Tibial artery (tissue), 4 donors: ENCODE measurements around the gene COMMD1.
A peak's percentile ranks its signal among the peaks of the same experiment; 100 is the strongest.
"Not testable (repeated sequence)": the region's sequence is repeated elsewhere in the genome, so short reads cannot be mapped to it uniquely, and the experiment has no call there.

Experiments used
- DNase-seq, 2 donors: peaks; one replicate each; pipeline ENCODE4 v3.0.0-alpha.2; 2019
- H3K27ac ChIP-seq, 2 donors: fragments of 200-600 bp; sonication (generic) in 1 of 2; 1 replicate in 1 of 2; 2 replicates in 1 of 2; pipeline ENCODE4 v1.5.1; 2018 to 2019; ENCODE audit warnings: mild to moderate bottlenecking in 1 of 2
- H3K27me3 ChIP-seq, 2 donors: fragments of 200-600 bp; sonication (generic) in 1 of 2; one replicate each; pipeline versions ENCODE4 v1.5.1 to v1.6.0; 2016 to 2019
- H3K36me3 ChIP-seq, 3 donors: fragments of 200-600 bp; sonication (generic) in 2 of 3; one replicate each; pipeline ENCODE4 v1.5.1; 2016 to 2019; ENCODE audit warnings: mild to moderate bottlenecking in 2 of 3
- H3K4me1 ChIP-seq, 4 donors: fragments of 200-600 bp; sonication (generic) in 2 of 4; 1 replicate in 3 of 4; 2 replicates in 1 of 4; pipeline ENCODE4 v1.5.1; 2016 to 2019
- H3K4me3 ChIP-seq, 2 donors: fragments of 200-600 bp; sonication (generic) in 1 of 2; 1 replicate in 1 of 2; 2 replicates in 1 of 2; pipeline ENCODE4 v1.5.1; 2018 to 2019; ENCODE audit warnings: mild to moderate bottlenecking in 2 of 2
- H3K9me3 ChIP-seq, 3 donors: fragments of 200-600 bp; sonication (generic) in 1 of 3; one replicate each; pipeline ENCODE4 v1.5.1; 2016 to 2019
- intact Hi-C: fragments of 100-400 bp; cut with DNase I; formaldehyde crosslinking; loops from one replicate; pipeline ENCODE4 v1.15.0; 2023; ENCODE audit warnings: low total_unique reads
- TF ChIP-seq, protein P1 (sequence below), 2 experiments: fragments of 200-600 bp in 1 of 2; fragments of 450-650 bp in 1 of 2; IDR thresholded peaks; one replicate each; pipeline ENCODE4 v1.5.1; 2017 to 2019; ENCODE audit warnings: antibody characterized with exemption in 2 of 2, mild to moderate bottlenecking in 1 of 2, moderate library complexity in 1 of 2

The COMMD1 gene

DNA sequence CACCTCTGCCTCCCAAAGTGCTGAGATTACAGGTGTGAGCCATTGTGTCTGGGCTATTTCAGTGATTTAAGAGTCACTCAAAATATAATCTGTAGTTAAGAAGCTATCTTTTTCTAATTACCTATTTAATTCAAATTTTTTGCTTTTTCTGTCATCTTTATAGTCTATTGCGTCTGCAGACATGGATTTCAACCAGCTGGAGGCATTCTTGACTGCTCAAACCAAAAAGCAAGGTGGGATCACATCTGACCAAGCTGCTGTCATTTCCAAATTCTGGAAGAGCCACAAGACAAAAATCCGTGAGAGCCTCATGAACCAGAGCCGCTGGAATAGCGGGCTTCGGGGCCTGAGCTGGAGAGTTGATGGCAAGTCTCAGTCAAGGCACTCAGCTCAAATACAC, 95.1 kb downstream of the COMMD1 start:
- H3K4me3 ChIP-seq = no peak overlapping the region
- TF ChIP-seq, protein P1, sequence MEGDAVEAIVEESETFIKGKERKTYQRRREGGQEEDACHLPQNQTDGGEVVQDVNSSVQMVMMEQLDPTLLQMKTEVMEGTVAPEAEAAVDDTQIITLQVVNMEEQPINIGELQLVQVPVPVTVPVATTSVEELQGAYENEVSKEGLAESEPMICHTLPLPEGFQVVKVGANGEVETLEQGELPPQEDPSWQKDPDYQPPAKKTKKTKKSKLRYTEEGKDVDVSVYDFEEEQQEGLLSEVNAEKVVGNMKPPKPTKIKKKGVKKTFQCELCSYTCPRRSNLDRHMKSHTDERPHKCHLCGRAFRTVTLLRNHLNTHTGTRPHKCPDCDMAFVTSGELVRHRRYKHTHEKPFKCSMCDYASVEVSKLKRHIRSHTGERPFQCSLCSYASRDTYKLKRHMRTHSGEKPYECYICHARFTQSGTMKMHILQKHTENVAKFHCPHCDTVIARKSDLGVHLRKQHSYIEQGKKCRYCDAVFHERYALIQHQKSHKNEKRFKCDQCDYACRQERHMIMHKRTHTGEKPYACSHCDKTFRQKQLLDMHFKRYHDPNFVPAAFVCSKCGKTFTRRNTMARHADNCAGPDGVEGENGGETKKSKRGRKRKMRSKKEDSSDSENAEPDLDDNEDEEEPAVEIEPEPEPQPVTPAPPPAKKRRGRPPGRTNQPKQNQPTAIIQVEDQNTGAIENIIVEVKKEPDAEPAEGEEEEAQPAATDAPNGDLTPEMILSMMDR (IDR thresholded peaks at IDR 0.05) = no peak
- no peaks in the 10 kb centered on the region for H3K9me3 ChIP-seq
- H3K4me1 ChIP-seq = peaks cover 0 to 17% (median 0%) of the 10 kb centered on the region in 4 donors
- intact Hi-C loops = no loop called here
- peaks cover 4 to 8% (median 5%) of the 10 kb centered on the region in 3 donors for H3K36me3 ChIP-seq
- no peak for DNase-seq
- H3K27ac ChIP-seq = no peak overlapping the region
- H3K27me3 ChIP-seq = no peaks in the 10 kb centered on the region

DNA sequence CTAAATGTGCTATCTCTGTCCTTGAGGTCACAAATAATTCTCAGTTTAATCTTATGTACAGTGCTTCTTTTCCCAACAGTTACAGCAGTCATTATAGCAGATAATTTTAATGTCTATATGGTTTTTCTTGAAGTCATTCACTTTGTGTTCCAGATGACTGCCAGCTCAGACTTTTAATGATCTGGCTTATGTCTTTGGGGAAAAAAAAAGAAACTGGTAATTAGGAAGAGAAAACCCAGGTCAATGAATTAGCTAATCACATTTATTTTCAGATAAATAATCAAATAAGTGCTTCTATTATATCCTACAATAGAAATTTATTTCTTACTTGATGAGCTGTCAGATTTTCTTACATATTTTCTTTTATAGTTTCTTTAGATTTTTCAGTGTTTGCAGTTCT, 96.0 kb downstream of the COMMD1 start:
- Histone ChIP-seq H3K4me1 (peaks cover 0 to 17% (median 0%) of the 10 kb centered on the region in 4 donors), H3K36me3 (peaks cover 4 to 8% (median 5%) of the 10 kb centered on the region in 3 donors), H3K27me3 (no peaks in the 10 kb centered on the region), H3K27ac (no peak overlapping the region), H3K9me3 (no peaks in the 10 kb centered on the region), H3K4me3 (no peak overlapping the region)
- TF ChIP-seq, protein P1 (IDR thresholded peaks at IDR 0.05) = no peak
- intact Hi-C loops = no loop called here
- DNase-seq = no peak

DNA sequence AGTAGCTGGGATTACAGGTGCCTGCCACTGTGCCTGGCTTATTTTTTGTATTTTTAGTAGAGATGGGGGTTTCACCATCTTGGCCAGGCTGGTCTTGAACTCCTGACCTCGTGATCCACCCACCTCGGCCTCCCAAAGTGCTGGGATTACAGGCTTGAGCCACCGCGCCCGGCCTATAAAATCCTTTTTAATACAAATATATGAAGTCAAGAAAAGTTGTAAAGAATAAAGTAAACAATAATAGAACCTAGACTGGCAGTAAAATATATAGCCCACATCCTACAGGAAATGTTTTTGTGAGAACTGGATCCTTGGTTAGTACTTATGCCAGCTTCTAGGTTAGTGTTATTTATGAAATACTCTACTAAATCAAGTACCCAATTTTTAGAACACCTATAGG, 99.0 kb downstream of the COMMD1 start:
- H3K27me3 ChIP-seq, H3K36me3 ChIP-seq, intact Hi-C loops, DNase-seq, H3K4me3 ChIP-seq, H3K9me3 ChIP-seq: not testable (repeated sequence)
- Histone ChIP-seq H3K27ac (peak overlapping the region; percentile 25 to 48), H3K4me1 (peaks cover 0 to 17% (median 0%) of the 10 kb centered on the region in 4 donors)

DNA sequence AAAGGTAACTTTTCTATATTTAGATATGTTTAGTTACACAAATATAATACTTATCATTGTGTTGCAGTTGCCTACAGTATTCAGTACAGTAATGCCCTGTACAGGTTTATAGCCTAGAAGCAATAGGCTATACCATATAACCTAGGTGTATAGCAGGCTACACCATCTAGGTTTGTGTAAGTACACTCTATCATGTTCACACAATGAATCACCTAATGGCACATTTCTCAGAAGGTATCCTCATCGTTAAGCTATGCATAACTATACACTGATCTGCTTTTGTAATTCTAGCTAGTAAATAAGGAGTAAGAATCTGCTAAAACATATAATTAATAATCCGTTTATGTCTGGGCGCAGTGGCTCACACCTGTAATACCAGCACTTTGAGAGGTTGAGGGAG, 102.1 kb downstream of the COMMD1 start:
- Histone ChIP-seq H3K4me3 (no peak overlapping the region), H3K9me3 (no peaks in the 10 kb centered on the region), H3K27me3 (no peaks in the 10 kb centered on the region), H3K27ac (no peak overlapping the region), H3K4me1 (peaks cover 0 to 18% (median 0%) of the 10 kb centered on the region in 4 donors), H3K36me3 (peaks cover 0 to 5% (median 0%) of the 10 kb centered on the region in 3 donors)
- DNase-seq = no peak
- TF ChIP-seq, protein P1 (IDR thresholded peaks at IDR 0.05) = no peak
- intact Hi-C loops = no loop called here

DNA sequence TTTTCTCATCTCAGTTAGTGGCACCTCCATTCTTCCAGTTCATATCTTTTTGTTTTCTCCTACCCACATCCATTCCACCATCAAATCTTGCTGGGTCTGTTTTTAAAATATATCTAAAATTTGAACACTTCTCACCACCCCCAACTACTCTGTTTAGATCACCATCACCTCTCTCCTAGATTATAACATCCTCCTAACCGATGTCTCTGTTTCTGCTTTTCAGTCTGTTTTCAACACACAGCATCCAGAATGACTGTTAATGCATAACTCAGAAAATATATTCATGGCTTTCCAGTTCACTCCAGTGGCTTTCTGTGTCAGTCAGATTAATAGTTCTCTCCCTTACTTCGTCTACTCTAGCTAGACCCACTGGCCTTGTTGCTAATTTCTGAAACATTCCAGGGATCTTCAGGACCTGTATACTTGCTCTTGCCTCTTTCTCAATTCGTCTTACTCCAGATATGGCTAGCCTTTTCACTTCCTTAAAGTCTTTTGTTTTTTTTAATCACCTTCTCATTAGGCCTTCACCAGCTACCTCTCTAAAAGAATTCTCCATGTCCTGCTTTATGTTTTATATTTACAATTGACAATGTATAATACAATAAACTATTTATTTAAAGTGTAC, 105.3 kb downstream of the COMMD1 start:
- peaks cover 0 to 24% (median 9%) of the 10 kb centered on the region in 4 donors for H3K4me1 ChIP-seq
- H3K36me3 ChIP-seq = no peaks in the 10 kb centered on the region
- no peaks in the 10 kb centered on the region for H3K9me3 ChIP-seq
- no peak for DNase-seq
- no peak overlapping the region for H3K4me3 ChIP-seq
- TF ChIP-seq, protein P1 (IDR thresholded peaks at IDR 0.05) = no peak
- H3K27me3 ChIP-seq = no peaks in the 10 kb centered on the region
- intact Hi-C loops = loop anchor here (10.0 kb wide), 2 partner anchors 64 to 174 kb away; no protein-coding TSS in a partner anchor
- no peak overlapping the region for H3K27ac ChIP-seq

DNA sequence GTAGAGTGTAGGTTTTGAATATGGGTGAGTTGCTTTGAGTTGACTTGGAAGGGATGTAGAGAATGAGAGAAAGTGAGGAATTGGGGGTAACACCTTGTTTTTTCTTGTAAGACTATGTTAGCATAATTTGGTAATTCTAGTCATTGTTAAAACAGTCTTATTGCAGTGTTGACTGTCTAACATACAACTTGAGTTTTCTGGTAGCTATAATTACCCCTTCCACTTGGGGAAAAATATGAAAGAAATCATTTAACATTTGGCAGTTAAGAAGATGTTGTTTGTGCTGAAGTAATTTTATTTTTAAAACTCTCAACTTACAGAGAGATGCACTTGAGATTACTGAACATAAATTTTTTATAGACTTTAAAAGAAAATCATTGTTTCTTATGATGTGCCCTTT, 108.2 kb downstream of the COMMD1 start:
- Histone ChIP-seq H3K4me1 (peaks cover 0 to 31% (median 9%) of the 10 kb centered on the region in 4 donors), H3K9me3 (no peaks in the 10 kb centered on the region), H3K4me3 (no peak overlapping the region), H3K27me3 (no peaks in the 10 kb centered on the region), H3K27ac (peak overlapping the region; percentile 27 to 42), H3K36me3 (no peaks in the 10 kb centered on the region)
- intact Hi-C loops = loop anchor here (10.0 kb wide), 2 partner anchors 61 to 171 kb away; no protein-coding TSS in a partner anchor
- TF ChIP-seq, protein P1 (IDR thresholded peaks at IDR 0.05) = no peak
- DNase-seq = no peak
